ENCODE data around the gene IGF2R.

IGF2R gene

DNA sequence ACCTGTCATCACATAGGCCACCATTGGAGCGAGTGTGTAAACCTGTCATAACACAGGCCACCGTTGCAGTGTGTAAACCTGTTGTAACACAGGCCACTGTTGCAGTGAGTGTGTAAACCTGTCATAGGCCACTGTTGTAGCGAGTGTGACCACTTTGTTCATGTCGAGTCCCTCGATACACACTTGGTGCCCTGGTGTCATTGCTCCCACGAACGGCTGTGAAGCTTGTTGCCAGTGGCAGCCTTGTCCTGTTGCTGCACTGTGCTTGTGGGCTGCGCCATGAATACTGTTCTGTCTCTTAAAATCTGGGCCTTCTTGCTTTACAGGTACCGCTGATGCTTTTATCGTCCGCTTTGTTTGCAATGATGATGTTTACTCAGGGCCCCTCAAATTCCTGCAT, 91.3 kb downstream of the IGF2R start:
- no peaks in the 10 kb centered on the region for H3K27me3 ChIP-seq (ENCODE audit: control insufficient read depth, insufficient read depth, low read length)
- no peaks in the 10 kb centered on the region for H3K4me1 ChIP-seq
- no peak overlapping the region for H3K4me3 ChIP-seq (ENCODE audit: low read depth, low read length)
- no peak overlapping the region for H3K9ac ChIP-seq
- no peak overlapping the region for H2AFZ ChIP-seq
- H3K27ac ChIP-seq, result no peak overlapping the region
- no peaks in the 10 kb centered on the region for H3K36me3 ChIP-seq (ENCODE audit: control insufficient read depth, insufficient read depth, low read length)
- H3K79me2 ChIP-seq, result no peaks in the 10 kb centered on the region
- TF ChIP-seq, protein P1, sequence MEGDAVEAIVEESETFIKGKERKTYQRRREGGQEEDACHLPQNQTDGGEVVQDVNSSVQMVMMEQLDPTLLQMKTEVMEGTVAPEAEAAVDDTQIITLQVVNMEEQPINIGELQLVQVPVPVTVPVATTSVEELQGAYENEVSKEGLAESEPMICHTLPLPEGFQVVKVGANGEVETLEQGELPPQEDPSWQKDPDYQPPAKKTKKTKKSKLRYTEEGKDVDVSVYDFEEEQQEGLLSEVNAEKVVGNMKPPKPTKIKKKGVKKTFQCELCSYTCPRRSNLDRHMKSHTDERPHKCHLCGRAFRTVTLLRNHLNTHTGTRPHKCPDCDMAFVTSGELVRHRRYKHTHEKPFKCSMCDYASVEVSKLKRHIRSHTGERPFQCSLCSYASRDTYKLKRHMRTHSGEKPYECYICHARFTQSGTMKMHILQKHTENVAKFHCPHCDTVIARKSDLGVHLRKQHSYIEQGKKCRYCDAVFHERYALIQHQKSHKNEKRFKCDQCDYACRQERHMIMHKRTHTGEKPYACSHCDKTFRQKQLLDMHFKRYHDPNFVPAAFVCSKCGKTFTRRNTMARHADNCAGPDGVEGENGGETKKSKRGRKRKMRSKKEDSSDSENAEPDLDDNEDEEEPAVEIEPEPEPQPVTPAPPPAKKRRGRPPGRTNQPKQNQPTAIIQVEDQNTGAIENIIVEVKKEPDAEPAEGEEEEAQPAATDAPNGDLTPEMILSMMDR (IDR thresholded peaks at IDR 0.05), result no peak
- H3K9me3 ChIP-seq (ENCODE audit: control insufficient read depth, low read length), result no peaks in the 10 kb centered on the region
- H3K4me2 ChIP-seq (ENCODE audit: low read length), result no peak overlapping the region

DNA sequence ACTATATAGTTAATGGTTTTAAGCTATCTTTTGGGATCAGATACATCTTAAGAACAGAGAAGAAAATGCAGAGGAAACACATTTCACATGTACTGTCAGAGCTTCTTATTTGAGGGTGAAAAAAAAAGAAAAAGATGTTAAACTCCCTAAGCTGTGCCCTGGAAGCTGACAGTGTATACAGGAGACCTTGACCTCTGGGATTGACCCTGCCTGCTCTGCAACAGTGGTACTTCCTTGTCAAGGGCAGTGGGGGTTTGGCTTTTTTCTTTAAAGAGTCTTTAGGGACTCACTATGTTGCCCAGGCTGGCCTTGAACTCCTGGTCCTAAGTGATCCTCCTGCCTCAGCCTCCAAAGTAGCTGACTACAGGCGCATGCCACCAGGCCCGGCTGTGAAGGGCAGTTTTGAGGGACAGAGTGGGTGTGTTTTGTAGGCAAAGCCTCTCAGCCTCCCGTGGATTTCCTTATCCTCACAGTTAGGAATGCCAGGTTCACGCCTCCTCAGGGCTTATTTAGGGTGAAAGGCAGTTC, 92.1 kb downstream of the IGF2R start:
- H3K27me3 ChIP-seq (ENCODE audit: control insufficient read depth, insufficient read depth, low read length), result no peaks in the 10 kb centered on the region
- no peaks in the 10 kb centered on the region for H3K79me2 ChIP-seq
- no peak overlapping the region for H3K4me2 ChIP-seq (ENCODE audit: low read length)
- H3K36me3 ChIP-seq (ENCODE audit: control insufficient read depth, insufficient read depth, low read length), result no peaks in the 10 kb centered on the region
- TF ChIP-seq, protein P1 (IDR thresholded peaks at IDR 0.05), result no peak
- H3K9ac ChIP-seq, result no peak overlapping the region
- H3K27ac ChIP-seq, result no peak overlapping the region
- no peak overlapping the region for H3K4me3 ChIP-seq (ENCODE audit: low read depth, low read length)
- H2AFZ ChIP-seq, result no peak overlapping the region
- no peaks in the 10 kb centered on the region for H3K4me1 ChIP-seq
- H3K9me3 ChIP-seq (ENCODE audit: control insufficient read depth, low read length), result no peaks in the 10 kb centered on the region

DNA sequence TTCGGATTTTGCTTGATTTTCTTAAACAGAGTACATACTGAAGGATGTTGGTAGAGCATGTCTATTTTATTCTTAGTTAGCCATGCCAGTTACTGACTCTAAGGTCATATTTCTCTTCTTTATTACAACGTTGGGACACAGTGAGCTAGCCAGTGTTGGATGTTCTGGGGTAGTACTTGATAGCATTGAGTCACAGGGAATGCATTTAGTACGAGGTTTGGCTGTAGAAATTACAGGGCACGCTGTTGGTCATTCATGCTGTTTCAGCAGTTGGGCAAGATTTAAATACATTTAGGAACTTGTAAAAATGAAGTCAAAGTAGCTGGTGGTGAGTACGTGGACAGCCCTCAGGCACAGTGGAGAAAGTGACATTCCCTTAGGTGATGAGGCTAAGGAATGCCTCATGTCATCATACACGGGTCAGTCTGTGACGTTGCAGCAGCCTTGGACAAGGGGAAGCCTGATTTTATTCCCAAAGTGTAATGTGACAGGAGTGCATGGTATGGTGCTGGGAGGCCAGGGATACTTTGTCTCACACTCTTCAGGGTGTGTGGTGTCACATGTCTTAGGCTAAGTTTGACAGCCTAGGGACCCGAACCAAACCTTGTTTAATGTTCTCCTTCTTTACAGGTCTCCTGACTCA, 95.0 kb downstream of the IGF2R start:
- H3K79me2 ChIP-seq, result no peaks in the 10 kb centered on the region
- no peak overlapping the region for H3K4me2 ChIP-seq (ENCODE audit: low read length)
- no peaks in the 10 kb centered on the region for H3K36me3 ChIP-seq (ENCODE audit: control insufficient read depth, insufficient read depth, low read length)
- no peak overlapping the region for H2AFZ ChIP-seq
- no peak overlapping the region for H3K4me3 ChIP-seq (ENCODE audit: low read depth, low read length)
- no peaks in the 10 kb centered on the region for H3K27me3 ChIP-seq (ENCODE audit: control insufficient read depth, insufficient read depth, low read length)
- H3K9me3 ChIP-seq (ENCODE audit: control insufficient read depth, low read length), result no peaks in the 10 kb centered on the region
- no peak overlapping the region for H3K9ac ChIP-seq
- H3K4me1 ChIP-seq, result no peaks in the 10 kb centered on the region
- H3K27ac ChIP-seq, result no peak overlapping the region
- TF ChIP-seq, protein P1 (IDR thresholded peaks at IDR 0.05), result no peak

DNA sequence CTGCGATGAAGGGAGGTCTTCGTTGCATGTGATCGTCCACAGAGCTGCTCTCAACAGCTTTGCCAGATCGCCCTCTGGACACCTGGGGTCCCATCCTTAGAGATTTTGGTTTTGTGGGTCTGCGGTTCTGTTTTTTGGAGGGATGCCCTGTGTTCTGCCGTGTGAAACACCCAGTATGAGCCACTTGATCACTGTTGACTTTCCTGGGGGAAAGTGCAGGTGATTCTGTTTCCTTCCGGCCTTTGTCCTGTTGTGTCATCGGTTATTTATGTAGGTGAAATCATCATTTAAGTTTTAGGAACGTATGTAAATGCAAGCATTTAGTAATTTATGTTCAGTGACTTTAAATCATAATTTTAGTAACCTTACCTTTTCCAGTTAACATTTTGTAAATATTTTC, 96.3 kb downstream of the IGF2R start:
- TF ChIP-seq, protein P1 (IDR thresholded peaks at IDR 0.05), result no peak
- Histone ChIP-seq H3K36me3 (ENCODE audit: control insufficient read depth, insufficient read depth, low read length) (no peaks in the 10 kb centered on the region), H3K9me3 (ENCODE audit: control insufficient read depth, low read length) (no peaks in the 10 kb centered on the region), H3K4me1 (no peaks in the 10 kb centered on the region), H3K4me3 (ENCODE audit: low read depth, low read length) (no peak overlapping the region), H3K79me2 (no peaks in the 10 kb centered on the region), H3K4me2 (ENCODE audit: low read length) (no peak overlapping the region), H3K9ac (no peak overlapping the region), H3K27me3 (ENCODE audit: control insufficient read depth, insufficient read depth, low read length) (no peaks in the 10 kb centered on the region), H2AFZ (no peak overlapping the region), H3K27ac (no peak overlapping the region)

DNA sequence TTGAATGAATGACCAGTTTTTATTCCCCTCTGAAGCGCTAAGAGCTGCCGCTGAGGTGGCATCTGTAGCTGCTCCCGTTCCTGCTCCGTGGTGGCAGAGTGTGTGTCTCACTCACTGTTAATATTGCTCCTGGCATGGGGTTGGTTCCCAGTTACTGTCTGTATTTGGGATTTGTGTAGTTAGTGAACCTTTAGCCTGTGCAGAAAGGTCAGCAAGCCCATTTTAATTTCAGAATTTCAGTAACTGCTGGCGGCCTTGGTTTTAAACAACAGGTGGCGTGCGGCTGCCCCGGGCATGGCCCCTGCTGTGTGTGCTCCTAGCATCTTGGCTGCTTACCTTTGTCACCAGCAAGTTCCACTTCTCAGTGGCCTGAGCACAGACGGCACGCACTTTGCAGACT, 98.7 kb downstream of the IGF2R start:
- H3K9ac ChIP-seq, result no peak overlapping the region
- no peaks in the 10 kb centered on the region for H3K27me3 ChIP-seq (ENCODE audit: control insufficient read depth, insufficient read depth, low read length)
- no peak overlapping the region for H3K27ac ChIP-seq
- H3K36me3 ChIP-seq (ENCODE audit: control insufficient read depth, insufficient read depth, low read length), result no peaks in the 10 kb centered on the region
- H3K9me3 ChIP-seq (ENCODE audit: control insufficient read depth, low read length), result no peaks in the 10 kb centered on the region
- no peaks in the 10 kb centered on the region for H3K4me1 ChIP-seq
- H3K79me2 ChIP-seq, result no peaks in the 10 kb centered on the region
- H3K4me3 ChIP-seq (ENCODE audit: low read depth, low read length), result no peak overlapping the region
- H2AFZ ChIP-seq, result no peak overlapping the region
- TF ChIP-seq, protein P1 (IDR thresholded peaks at IDR 0.05), result no peak
- H3K4me2 ChIP-seq (ENCODE audit: low read length), result no peak overlapping the region

All from parathyroid adenoma (tissue), 2 donors.